K562 (cell line): ENCODE measurements around the gene CYB5B. TPM values are rescaled to one million over a fixed set of nuclear protein-coding genes. Genes with fewer than 3 reads are reported as not detected.

Source experiments
- ATAC-seq: fragments of 200-7000 bp; cut with Tn5 transposase; 3 replicates; pipeline ENCODE4 v1.9.1; 2020; ENCODE audit warnings: moderate library complexity
- BruUV-seq: library from RNA; stranded (reverse); fragments of 400-500 nt; replicated peaks from 2 replicates; lab custom pipeline; 2021; lab: Mats Ljungman, UMichigan
- CTCF ChIA-PET: fragments of 300-600 bp; formaldehyde crosslinking; extraction: SDS; loops from one replicate; lab custom pipeline; 2021; ENCODE audit warnings: low intra/inter-chr PET ratio; lab: Yijun Ruan, JAX
- POLR2A ChIA-PET: fragments of 300-600, 350-650 bp; sonication (Branson Sonifier 250); formaldehyde crosslinking; extraction: SDS; loops from one replicate; lab custom pipeline; 2021; ENCODE audit warnings: antibody characterized with exemption, inconsistent platforms; lab: Yijun Ruan, JAX
- DNase-seq, 4 experiments: peaks; one replicate each; pipeline versions ENCODE4 v3.0.0 to v3.0.0-alpha.2; 2011 to 2018; ENCODE audit warnings: low spot score in 3 of 4, mixed read lengths in 3 of 4; ENCODE audit errors: extremely low read depth in 1 of 4
- FAIRE-seq: peaks from 2 replicates; lab custom pipeline; 2011; peaks lifted over from hg19 to GRCh38; lab: Jason Lieb, UNC
- H2AFZ ChIP-seq: 2 replicates; pipeline ENCODE4 v1.6.0; 2011; ENCODE audit warnings: low read depth, low read length, control low read depth, inconsistent platforms
- H3K27ac ChIP-seq: fragments of 200-600 bp; 3 replicates; pipeline ENCODE4 v1.8.0; 2011; ENCODE audit warnings: low read depth, mild to moderate bottlenecking, control low read depth, inconsistent platforms, low read length, moderate library complexity, mixed read lengths; ENCODE audit errors: extremely low read depth
- H3K27me3 ChIP-seq, 2 experiments: fragments of 300-600 bp in 1 of 2; 2 replicates in 1 of 2; 3 replicates in 1 of 2; pipeline versions ENCODE4 v1.6.0 to v1.8.0; 2011; ENCODE audit warnings: inconsistent platforms in 2 of 2, low read length in 2 of 2, mild to moderate bottlenecking in 1 of 2, mixed read lengths in 1 of 2, moderate library complexity in 1 of 2; ENCODE audit not compliant: control insufficient read depth in 2 of 2, insufficient read depth in 2 of 2
- H3K36me3 ChIP-seq: fragments of 300-600 bp; 3 replicates; pipeline ENCODE4 v1.8.0; 2011; ENCODE audit warnings: mild to moderate bottlenecking, low read length, inconsistent platforms; ENCODE audit not compliant: control insufficient read depth, insufficient read depth
- H3K4me1 ChIP-seq, 2 experiments: fragments of 200-600 bp in 1 of 2; replicated peaks in 1 of 2; 2 replicates in 1 of 2; 3 replicates in 1 of 2; pipeline versions ENCODE4 v1.5.1 to v1.8.0; 2011; ENCODE audit warnings: inconsistent platforms in 2 of 2, low read length in 2 of 2, mild to moderate bottlenecking in 1 of 2, mixed read lengths in 1 of 2, moderate library complexity in 1 of 2; ENCODE audit not compliant: control insufficient read depth in 2 of 2, insufficient read depth in 2 of 2
- H3K4me2 ChIP-seq: 2 replicates; pipeline ENCODE4 v1.6.1; 2011; ENCODE audit warnings: low read length, control low read depth, inconsistent platforms, mixed read lengths; ENCODE audit not compliant: insufficient read depth
- H3K4me3 ChIP-seq: fragments of 200-600 bp; sonication (generic), shearing (Covaris generic); 2 replicates; pipeline ENCODE4 v1.5.1; 2016; ENCODE audit warnings: control low read depth, inconsistent platforms
- H3K79me2 ChIP-seq: fragments of 200-600 bp; 3 replicates; pipeline ENCODE4 v1.8.0; 2011; ENCODE audit warnings: low read length, inconsistent platforms; ENCODE audit not compliant: control insufficient read depth, insufficient read depth
- H3K9ac ChIP-seq, 2 experiments: 2 replicates each; pipeline versions ENCODE4 v1.6.0 to v1.6.1; 2011; ENCODE audit warnings: low read depth in 2 of 2, low read length in 2 of 2, control low read depth in 1 of 2, inconsistent platforms in 1 of 2, mild to moderate bottlenecking in 1 of 2, mixed read lengths in 1 of 2; ENCODE audit not compliant: insufficient read depth in 1 of 2
- H3K9me1 ChIP-seq: one replicate; pipeline ENCODE4 v1.6.0; 2011; ENCODE audit warnings: inconsistent platforms, mild to moderate bottlenecking, low read length, moderate library complexity; ENCODE audit not compliant: control insufficient read depth, insufficient read depth
- H3K9me3 ChIP-seq: replicated peaks from 2 replicates; pipeline ENCODE4 v1.5.1; 2011; ENCODE audit warnings: low read depth, low read length, inconsistent platforms; ENCODE audit not compliant: control insufficient read depth, insufficient read depth
- H4K20me1 ChIP-seq: replicated peaks from 2 replicates; pipeline ENCODE4 v1.6.1; 2011; ENCODE audit warnings: low read length, inconsistent platforms, mixed read lengths; ENCODE audit not compliant: control insufficient read depth, insufficient read depth
- CCAR2 ChIP-seq: fragments of 200-400 bp; formaldehyde crosslinking; IDR thresholded peaks from 2 replicates; pipeline ENCODE4 v1.6.1; 2017; ENCODE audit warnings: mild to moderate bottlenecking, low read depth, low read length
- FOXM1 ChIP-seq, 2 experiments: fragments of 450-650 bp in 1 of 2; sonication (generic) in 1 of 2; formaldehyde crosslinking in 1 of 2; IDR thresholded peaks; 2 replicates each; pipeline versions ENCODE4 v1.6.1 to v1.9.0; 2017 to 2022; ENCODE audit warnings: low read depth in 2 of 2, mild to moderate bottlenecking in 2 of 2, missing genetic modification reagents in 1 of 2, moderate library complexity in 1 of 2
- HLTF ChIP-seq: fragments of 450-650 bp; IDR thresholded peaks from 2 replicates; pipeline ENCODE4 v1.6.1; 2016
- HMG20B ChIP-seq: fragments of 250-450 bp; sonication (Bioruptor Pico); IDR thresholded peaks from 2 replicates; pipeline ENCODE4 v1.5.0; 2021; ENCODE audit warnings: mild to moderate bottlenecking
- HNRNPL ChIP-seq: fragments of 200-400 bp; formaldehyde crosslinking; IDR thresholded peaks from 2 replicates; pipeline ENCODE4 v1.6.1; 2017; ENCODE audit warnings: low read depth, mild to moderate bottlenecking, low read length
- MAFK ChIP-seq: IDR thresholded peaks from 2 replicates; pipeline ENCODE4 v1.6.1; 2011; ENCODE audit warnings: low read length, improper control_type of control experiment
- NR1H2 ChIP-seq: sonication (generic); formaldehyde crosslinking; IDR thresholded peaks from 2 replicates; pipeline ENCODE4 v1.4.0; 2020; ENCODE audit warnings: mild to moderate bottlenecking, missing genetic modification reagents
- PRMT5 ChIP-seq: sonication (generic); formaldehyde crosslinking; IDR thresholded peaks from 2 replicates; pipeline ENCODE4 v1.5.0; 2020; ENCODE audit warnings: missing genetic modification reagents
- RAD21 ChIP-seq, 2 experiments: fragments of 250-450 bp in 1 of 2; fragments of 450-650 bp in 1 of 2; sonication (Bioruptor Pico) in 1 of 2; formaldehyde crosslinking in 1 of 2; IDR thresholded peaks in 1 of 2; conservative IDR thresholded peaks in 1 of 2; 2 replicates each; pipeline versions ENCODE4 v1.4.0 to v1.8.0; 2020 to 2022; ENCODE audit warnings: mild to moderate bottlenecking in 2 of 2, moderate library complexity in 1 of 2
- RCOR1 ChIP-seq, 2 experiments: IDR thresholded peaks; 2 replicates each; pipeline ENCODE4 v1.6.1; 2012; ENCODE audit warnings: low read depth in 2 of 2, low read length in 2 of 2, borderline replicate concordance in 1 of 2, improper control_type of control experiment in 1 of 2
- SAFB ChIP-seq: fragments of 200-400 bp; formaldehyde crosslinking; IDR thresholded peaks from 2 replicates; pipeline ENCODE4 v1.6.1; 2017; ENCODE audit warnings: low read depth, low read length, borderline replicate concordance
- SPI1 ChIP-seq: IDR thresholded peaks from 2 replicates; pipeline ENCODE4 v1.6.1; 2011; ENCODE audit warnings: low read depth, low read length, control low read depth, borderline replicate concordance
- SRSF7 ChIP-seq: fragments of 200-400 bp; formaldehyde crosslinking; optimal IDR thresholded peaks from 2 replicates; pipeline ENCODE3; 2017; ENCODE audit warnings: mild to moderate bottlenecking, low read depth, low read length
- TBL1XR1 ChIP-seq, 2 experiments: IDR thresholded peaks; 2 replicates each; pipeline ENCODE4 v1.6.1; 2012; ENCODE audit warnings: improper control_type of control experiment in 2 of 2, low read length in 2 of 2, mild to moderate bottlenecking in 1 of 2
- TEAD4 ChIP-seq, 2 experiments: sonication (generic) in 1 of 2; formaldehyde crosslinking in 1 of 2; IDR thresholded peaks; 2 replicates each; pipeline versions ENCODE4 v1.6.1 to v1.8.0; 2012 to 2022; ENCODE audit warnings: borderline replicate concordance in 1 of 2, inconsistent platforms in 1 of 2, low read length in 1 of 2, mild to moderate bottlenecking in 1 of 2, missing genetic modification reagents in 1 of 2
- XRCC5 ChIP-seq: fragments of 200-400 bp; formaldehyde crosslinking; IDR thresholded peaks from 2 replicates; pipeline ENCODE4 v1.6.1; 2017; ENCODE audit warnings: low read depth, mild to moderate bottlenecking, low read length
- ZNF124 ChIP-seq: sonication (generic); formaldehyde crosslinking; IDR thresholded peaks from 2 replicates; pipeline ENCODE4 v1.8.1; 2022; ENCODE audit warnings: missing genetic modification reagents
- ZNF232 ChIP-seq: sonication (generic); formaldehyde crosslinking; IDR thresholded peaks from 2 replicates; pipeline ENCODE4 v1.8.0; 2022; ENCODE audit warnings: mild to moderate bottlenecking, missing genetic modification reagents
- WGBS: fragments of 100-300 bp; shearing (Covaris generic); methylation state at CpG from one replicate; pipeline ENCODE4 v1.1.6; 2016; ENCODE audit warnings: low coverage, mixed read lengths; ENCODE audit not compliant: insufficient coverage; ENCODE audit errors: missing lambda C conversion rate; 5-methylcytosine and 5-hydroxymethylcytosine counted together
- in situ Hi-C: fragments of 300-500 bp; cut with MboI; formaldehyde crosslinking; loops from 4 replicates; pipeline ENCODE4 v1.15.0; 2018; ENCODE audit warnings: inconsistent platforms, mixed read lengths
- intact Hi-C: fragments of 100-400 bp; cut with micrococcal nuclease; formaldehyde crosslinking; loops from 2 replicates; pipeline ENCODE4 v1.14.2; 2022
- polyA plus RNA-seq, 8 experiments: library from polyadenylated mRNA; depleted of rRNA in 4 of 8; stranded (reverse) in 5 of 8; unstranded in 3 of 8; fragments of >200 nt; fragmentation: Nextera tagmentation in 2 of 8; fragmentation: Illumina TruSeq in 1 of 8; extraction: Ambion mirVana in 2 of 8; extraction: Trizol in 1 of 8; gene quantifications; 2 replicates each; pipeline versions ENCODE4 v1.2.1 to v1.2.3, GENCODE V29; 2011 to 2014; ENCODE audit warnings: inconsistent platforms in 1 of 8, missing spikeins in 1 of 8
- total RNA-seq, 7 experiments: library from RNA; depleted of rRNA in 6 of 7; stranded (reverse); fragments of >200 nt in 6 of 7; fragmentation: Illumina TruSeq in 2 of 7; extraction: Trizol in 2 of 7; gene quantifications; 2 replicates each; pipeline versions ENCODE4 v1.2.1 to v1.2.3, GENCODE V29; 2011 to 2021; ENCODE audit warnings: low replicate concordance in 1 of 7
- TF ChIP-seq, protein P1 (sequence below): fragments of 250-450 bp; sonication (Bioruptor Pico); IDR thresholded peaks from 2 replicates; pipeline ENCODE4 v1.5.0; 2020; ENCODE audit warnings: mild to moderate bottlenecking
- TF ChIP-seq, protein P2 (sequence below): fragments of 250-450 bp; sonication (Bioruptor Pico); IDR thresholded peaks from 2 replicates; pipeline ENCODE4 v1.5.0; 2021

The CYB5B gene
- total and polyA plus RNA-seq, 9 of the 15 experiments (the other 6 are each of a cell fraction or from before 2014, with no cell fraction given), result 29.9 to 274 (median 136) TPM

- H2AFZ ChIP-seq, result peak overlapping the region; percentile 73
- POLR2A ChIA-PET, result interaction anchor here (1.4 kb wide), 1 partner anchor 17 kb away, joined by 5 read pairs; no protein-coding TSS in a partner anchor
- no peaks in the 10 kb centered on the region for H3K79me2 ChIP-seq
- H3K4me3 ChIP-seq, result no peak overlapping the region
- no peak overlapping the region for H3K27ac ChIP-seq
- in situ Hi-C loops, result no loop called here
- H3K4me1 ChIP-seq, result peaks cover 10 to 23% of the 10 kb centered on the region in 2 experiments
- peak; percentile 33 to 50 (median 43) for DNase-seq
- peak overlapping the region; percentile 10; the same call in 1 of the 2 replicates for H3K4me2 ChIP-seq
- WGBS, result 40% methylated on average over 12 of the region's 12 CpGs
- no peaks in the 10 kb centered on the region for H3K27me3 ChIP-seq
- no peak for FAIRE-seq
- no peaks in the 10 kb centered on the region for H4K20me1 ChIP-seq
- peaks cover 4% of the 10 kb centered on the region for H3K9me1 ChIP-seq
- no peaks in the 10 kb centered on the region for H3K9me3 ChIP-seq
- no peaks in the 10 kb centered on the region for H3K36me3 ChIP-seq
- peak overlapping the region in 1 of 2 experiments; percentile 44; a peak in 1 of 4 replicates for H3K9ac ChIP-seq
- ATAC-seq, result peak; percentile 82
- intact Hi-C loops, result no loop called here
- BruUV-seq, result no TSS peak
- CTCF ChIA-PET, result no interaction called here
- no peak for TF ChIP-seq HLTF
- no peak for TF ChIP-seq HMG20B (CRISPR knock-in tag)
- TF ChIP-seq ZNF232 (CRISPR knock-in tag), result no peak
- TF ChIP-seq, protein P1, sequence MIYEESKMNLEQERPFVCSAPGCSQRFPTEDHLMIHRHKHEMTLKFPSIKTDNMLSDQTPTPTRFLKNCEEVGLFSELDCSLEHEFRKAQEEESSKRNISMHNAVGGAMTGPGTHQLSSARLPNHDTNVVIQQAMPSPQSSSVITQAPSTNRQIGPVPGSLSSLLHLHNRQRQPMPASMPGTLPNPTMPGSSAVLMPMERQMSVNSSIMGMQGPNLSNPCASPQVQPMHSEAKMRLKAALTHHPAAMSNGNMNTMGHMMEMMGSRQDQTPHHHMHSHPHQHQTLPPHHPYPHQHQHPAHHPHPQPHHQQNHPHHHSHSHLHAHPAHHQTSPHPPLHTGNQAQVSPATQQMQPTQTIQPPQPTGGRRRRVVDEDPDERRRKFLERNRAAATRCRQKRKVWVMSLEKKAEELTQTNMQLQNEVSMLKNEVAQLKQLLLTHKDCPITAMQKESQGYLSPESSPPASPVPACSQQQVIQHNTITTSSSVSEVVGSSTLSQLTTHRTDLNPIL (CRISPR knock-in tag), result no peak
- TF ChIP-seq PRMT5 (CRISPR knock-in tag), result no peak
- no peak for TF ChIP-seq MAFK
- no peak for TF ChIP-seq NR1H2
- TF ChIP-seq XRCC5, result no peak
- peak; percentile 69 for TF ChIP-seq TEAD4 (IDR thresholded peaks at IDR 0.05; ENCODE audit: low read length)
- TF ChIP-seq TEAD4 (CRISPR knock-in tag; IDR thresholded peaks at IDR 0.05; ENCODE audit: borderline replicate concordance), result no peak
- no peak for TF ChIP-seq FOXM1 (IDR thresholded peaks at IDR 0.05; ENCODE audit: low read depth)
- TF ChIP-seq FOXM1 (CRISPR knock-in tag; IDR thresholded peaks at IDR 0.05; ENCODE audit: low read depth), result no peak
- TF ChIP-seq RAD21 (CRISPR knock-in tag; conservative IDR thresholded peaks at IDR 0.05 in 1 of 2, IDR thresholded peaks at IDR 0.05 in 1 of 2), result 0 out of 4 replicates have a peak, but pooled peaks of 1 of the 2 experiments have one; percentile 19
- 0 out of 4 replicates have a peak, but pooled peaks of 1 of the 2 experiments have one; percentile 53 for TF ChIP-seq RCOR1 (IDR thresholded peaks at IDR 0.05; ENCODE audit: borderline replicate concordance in 1 of 2, low read depth in 2 of 2, low read length in 2 of 2)
- no peak for TF ChIP-seq SPI1
- TF ChIP-seq HNRNPL, result no peak
- no peak for TF ChIP-seq CCAR2
- TF ChIP-seq, protein P2, sequence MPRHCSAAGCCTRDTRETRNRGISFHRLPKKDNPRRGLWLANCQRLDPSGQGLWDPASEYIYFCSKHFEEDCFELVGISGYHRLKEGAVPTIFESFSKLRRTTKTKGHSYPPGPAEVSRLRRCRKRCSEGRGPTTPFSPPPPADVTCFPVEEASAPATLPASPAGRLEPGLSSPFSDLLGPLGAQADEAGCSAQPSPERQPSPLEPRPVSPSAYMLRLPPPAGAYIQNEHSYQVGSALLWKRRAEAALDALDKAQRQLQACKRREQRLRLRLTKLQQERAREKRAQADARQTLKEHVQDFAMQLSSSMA (CRISPR knock-in tag), result no peak
- TF ChIP-seq SAFB, result no peak
- TF ChIP-seq SRSF7, result no peak
- TF ChIP-seq ZNF124 (CRISPR knock-in tag), result no peak
- no peak for TF ChIP-seq TBL1XR1 (IDR thresholded peaks at IDR 0.05; ENCODE audit: low read length in 2 of 2)
Measured at GRCh38 chr16:69481901-69482341, 57.5 kb downstream of the CYB5B start.
